Vein endothelial cell (primary cell): Measurements from ENCODE around the gene VCL. TPM values are rescaled to one million over a fixed set of nuclear protein-coding genes. Genes with fewer than 3 reads are reported as not detected.

Experiments used
- total RNA-seq: library from RNA; depleted of rRNA; stranded (reverse); fragments of >200 nt; gene quantifications from 2 replicates; pipeline ENCODE4 v1.2.3, GENCODE V29; 2012

The VCL gene
- 202 and 217 TPM in 2 replicates for total RNA-seq

GRCh38 chr10:73997787-73998622 is at the start of gene VCL:
Gene VCL (plus strand): TSS chr10:73998116. CDS start chr10:73998208, 92 bp downstream.

GRCh38 chr10:74150204-74150989 is 152.5 kb downstream of the VCL start, which contains the start of gene AP3M1:
Gene AP3M1 (minus strand): TSS chr10:74150828. CDS start chr10:74138379, 12,449 bp downstream.

GRCh38 chr10:74150990-74151878 is 153.3 kb downstream of the VCL start, which contains the start of gene ADK:
Gene ADK (plus strand): TSS chr10:74151221. CDS start chr10:74151279, 58 bp downstream.

Other genes starting within 250 kb of the VCL start
- gene CHCHD1, start 216.1 kb upstream of the VCL start, total RNA-seq: 16.2 and 21.6 TPM in 2 replicates
- gene ZSWIM8, start 212.5 kb upstream of the VCL start, total RNA-seq: 57.8 and 78.4 TPM in 2 replicates
- 16.1 and 16.7 TPM in 2 replicates for gene NDST2, start 186.5 kb upstream of the VCL start, total RNA-seq
- 27.1 and 30.5 TPM in 2 replicates for gene CAMK2G, start 123.6 kb upstream of the VCL start, total RNA-seq
- gene PLAU, start 87.0 kb upstream of the VCL start, total RNA-seq: 14.0 and 51.2 TPM in 2 replicates
- gene AP3M1, start 152.7 kb downstream of the VCL start, total RNA-seq: 54.5 and 63.1 TPM in 2 replicates
- 42.5 and 58.7 TPM in 2 replicates for gene ADK, start 153.1 kb downstream of the VCL start, total RNA-seq